GM19397 (cell line): ENCODE data around the gene ZKSCAN1.
A peak's percentile ranks its signal among the peaks of the same experiment; 100 is the strongest.

Source experiments
- ATAC-seq: cut with Tn5 transposase; IDR thresholded peaks from one replicate; pipeline ENCODE4 v1.9.1; 2021; ENCODE audit warnings: mild to moderate bottlenecking, moderate library complexity; ENCODE audit not compliant: unreplicated experiment

Gene ZKSCAN1

GRCh38 chr7:100075418-100075817, 60.0 kb downstream of the ZKSCAN1 start:
- no peak for ATAC-seq

- ATAC-seq: no peak
These were observed 61.8 kb downstream of the ZKSCAN1 start for GRCh38 chr7:100077205-100077604.

DNA sequence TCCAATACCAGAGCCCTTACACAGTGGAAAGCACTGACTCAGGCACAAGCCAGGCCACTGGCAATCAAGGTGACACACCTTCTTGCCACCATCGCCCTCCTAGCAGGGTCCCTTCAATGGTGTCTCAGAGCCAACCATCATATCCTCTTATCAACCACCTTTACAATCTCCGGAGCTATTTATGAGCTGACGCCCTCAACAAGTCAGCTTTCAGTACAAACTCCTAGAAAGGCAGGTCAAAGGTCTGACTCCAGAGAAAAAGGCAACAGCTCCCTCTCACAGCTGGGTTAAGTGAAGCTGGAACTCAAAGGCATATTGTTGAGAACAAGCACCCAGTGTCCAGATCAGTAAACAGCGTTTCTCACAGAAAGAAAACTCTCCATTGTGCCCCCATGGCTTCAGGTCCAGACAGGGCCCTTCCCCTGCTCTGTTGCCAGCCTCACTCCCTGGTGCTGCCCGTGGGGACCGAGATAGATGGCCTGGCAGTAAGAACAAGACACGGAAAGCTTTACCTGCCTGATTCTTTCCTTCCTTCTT, 63.7 kb downstream of the ZKSCAN1 start:
- no peak for ATAC-seq

- ATAC-seq: peak; percentile 2
These were observed 65.6 kb downstream of the ZKSCAN1 start for GRCh38 chr7:100080907-100081534.

DNA sequence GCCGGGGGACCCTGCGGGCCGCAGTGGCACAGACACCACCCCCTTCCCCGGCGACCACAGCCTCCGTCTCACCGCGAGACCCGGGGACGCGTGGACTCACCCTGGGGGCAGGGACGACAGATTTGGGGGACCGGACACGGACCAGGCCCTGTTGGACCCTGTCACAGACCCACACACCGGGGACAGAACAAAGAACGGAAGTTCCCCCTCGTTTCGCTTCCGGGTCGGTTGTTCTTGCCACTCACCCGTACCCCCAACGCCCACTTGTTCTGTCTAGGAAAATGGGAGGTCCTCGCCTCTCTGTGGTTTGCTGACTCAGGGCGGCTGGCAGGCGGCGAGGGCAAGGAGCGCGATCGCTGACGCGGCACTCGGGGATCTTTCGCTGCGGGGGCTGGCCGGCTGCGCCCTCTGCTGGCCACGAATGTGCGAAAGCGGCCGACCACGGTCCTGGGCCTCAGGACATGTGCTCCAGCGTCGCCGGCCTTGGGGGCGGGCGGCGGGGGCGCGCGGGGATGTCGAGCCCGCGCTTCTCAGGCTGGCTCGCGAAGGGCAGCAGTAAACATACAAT, 66.2 kb downstream of the ZKSCAN1 start, which contains the start of gene ZNF3:
Gene ZNF3 (minus strand): TSS at position 189 of the 568 bp plus-strand sequence. CDS start 4,366 bp downstream, outside the sequence.
- peak; percentile 78 for ATAC-seq

DNA sequence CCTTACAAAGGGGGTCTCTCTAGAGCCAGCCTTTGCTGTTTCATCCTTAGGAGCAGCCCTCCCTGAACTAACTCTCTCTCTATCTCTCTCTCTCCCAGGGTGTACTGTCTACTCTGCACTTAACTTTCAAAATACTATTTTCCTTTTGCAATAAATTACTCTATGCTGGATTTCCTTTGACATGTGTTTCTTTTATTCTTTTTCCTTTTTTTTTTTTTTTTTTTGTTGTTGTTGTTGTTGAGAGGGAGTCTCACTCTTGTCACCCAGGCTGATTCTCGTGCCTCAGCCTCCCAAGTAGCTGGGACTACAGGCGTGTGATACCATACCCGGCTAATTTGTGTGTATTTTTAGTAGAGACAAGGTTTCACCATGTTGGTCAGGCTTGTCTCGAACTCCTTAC, 67.6 kb downstream of the ZKSCAN1 start:
- ATAC-seq: no peak

DNA sequence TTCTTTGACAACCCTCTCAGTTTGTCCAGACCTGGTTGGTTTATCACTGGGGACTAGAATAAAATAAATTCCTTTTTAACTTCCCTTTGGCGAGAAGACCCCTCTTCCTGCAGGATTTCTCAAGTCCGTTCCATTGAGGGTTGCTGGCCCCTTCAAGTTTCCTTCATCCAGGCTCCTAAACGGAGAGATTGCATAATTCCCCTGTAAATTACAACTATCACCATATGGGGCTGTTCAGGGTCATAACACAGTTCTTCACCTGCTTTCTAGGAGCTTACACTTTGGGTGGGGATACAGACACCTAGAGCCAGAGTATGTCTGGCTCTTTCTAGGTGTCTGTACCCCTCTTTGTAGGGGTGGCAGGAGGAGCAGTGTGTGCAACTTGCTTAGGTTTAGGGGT, 70.1 kb downstream of the ZKSCAN1 start:
- ATAC-seq: no peak

DNA sequence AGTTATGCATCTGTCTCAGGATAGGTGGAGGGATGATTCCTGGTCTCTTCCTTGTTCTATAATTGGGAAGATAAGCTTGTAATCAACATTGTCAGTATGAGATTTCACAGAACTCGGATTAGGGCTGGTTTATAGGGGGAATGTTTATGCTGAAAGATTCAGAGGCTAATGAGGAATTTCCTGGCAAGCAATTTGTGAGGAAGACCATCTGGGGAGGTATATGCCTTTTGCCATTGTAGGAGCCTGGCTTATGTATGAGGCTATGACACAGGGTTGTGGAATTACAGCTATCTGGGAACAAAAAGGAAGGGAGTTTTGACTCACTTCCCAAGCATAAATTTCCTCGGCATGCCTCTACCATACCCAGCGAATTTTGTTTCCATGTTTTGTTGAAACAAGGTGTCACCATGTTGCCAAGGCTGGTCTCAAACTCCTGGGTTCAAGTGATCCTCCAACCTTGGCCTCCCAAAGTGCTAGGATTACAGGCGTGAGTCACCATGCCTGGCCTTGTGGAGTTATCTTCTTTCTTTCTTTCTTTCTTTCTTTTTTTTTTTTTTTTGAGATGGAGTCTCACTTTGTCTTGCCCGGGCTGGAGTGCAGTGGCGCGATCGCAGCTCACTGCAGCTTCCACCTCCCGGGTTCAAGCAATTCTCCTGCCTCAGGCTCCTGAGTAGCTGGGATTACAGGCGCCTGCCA, 71.8 kb downstream of the ZKSCAN1 start:
- ATAC-seq: no peak

DNA sequence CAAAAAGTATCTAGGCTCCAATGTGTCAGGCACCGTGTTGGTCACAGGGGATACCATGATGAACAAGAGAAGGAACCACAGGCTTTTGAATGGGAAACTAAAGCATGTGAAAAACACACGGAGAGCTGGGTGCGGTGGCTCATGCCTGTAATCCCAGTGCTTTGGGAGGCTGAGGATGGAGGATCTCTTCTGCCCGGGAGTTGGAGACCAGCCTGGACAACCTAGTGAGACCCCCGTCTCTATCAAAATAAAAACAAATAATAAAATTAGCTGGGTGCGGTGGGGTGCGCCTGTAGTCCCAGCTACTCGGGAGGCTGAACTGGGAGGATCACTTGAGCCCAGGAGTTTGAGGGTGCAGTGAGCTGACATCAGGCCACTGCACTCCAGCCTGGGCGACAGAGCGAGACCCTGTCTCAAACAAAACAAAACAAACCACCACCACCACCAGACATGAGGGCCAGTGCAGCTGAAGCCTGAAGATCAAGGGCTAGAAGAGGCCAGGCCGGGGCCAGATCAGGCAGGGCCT, 72.8 kb downstream of the ZKSCAN1 start:
- ATAC-seq: no peak

DNA sequence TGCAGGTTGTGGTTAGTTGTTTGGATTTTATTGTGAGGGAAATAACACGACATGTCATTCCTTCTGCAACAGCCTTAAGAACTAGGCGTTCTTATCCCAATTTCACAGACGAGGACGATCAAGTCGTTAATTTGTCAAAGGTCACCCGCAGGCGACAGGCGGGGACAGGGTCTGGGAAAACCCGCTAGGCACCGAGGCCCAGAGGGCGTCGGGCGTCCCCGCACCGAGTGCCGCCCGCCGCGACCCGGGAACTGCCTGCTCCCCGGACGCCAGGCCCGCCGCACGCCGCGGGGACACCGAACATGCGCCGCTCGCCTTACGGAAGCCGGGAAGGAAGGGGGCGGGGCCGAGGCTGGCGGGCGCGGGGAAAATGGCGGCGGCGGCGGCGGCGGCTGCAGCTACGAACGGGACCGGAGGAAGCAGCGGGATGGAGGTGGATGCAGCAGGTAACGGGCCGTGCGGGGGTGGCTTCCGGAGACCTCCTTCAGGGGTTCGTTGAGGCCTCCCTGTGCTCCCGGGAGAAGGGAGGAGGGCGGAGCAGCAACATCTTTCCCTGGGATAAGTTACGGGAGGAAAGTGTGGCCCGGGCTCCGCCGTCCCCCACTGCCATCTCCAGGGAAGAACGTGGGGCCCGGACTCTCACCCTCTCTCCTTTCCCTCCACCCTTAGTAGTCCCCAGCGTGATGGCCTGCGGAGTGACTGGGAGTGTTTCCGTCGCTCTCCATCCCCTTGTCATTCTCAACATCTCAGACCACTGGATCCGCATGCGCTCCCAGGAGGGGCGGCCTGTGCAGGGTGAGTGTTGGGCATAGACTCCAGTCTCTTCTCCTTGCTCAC, 73.4 kb downstream of the ZKSCAN1 start, which contains the start of gene COPS6:
Gene COPS6 (plus strand): TSS at position 349 of the 837 bp plus-strand sequence. CDS start 22 bp downstream, at position 371.
- ATAC-seq: no peak

- ATAC-seq: no peak
These were observed 74.2 kb downstream of the ZKSCAN1 start for GRCh38 chr7:100089458-100090196.

DNA sequence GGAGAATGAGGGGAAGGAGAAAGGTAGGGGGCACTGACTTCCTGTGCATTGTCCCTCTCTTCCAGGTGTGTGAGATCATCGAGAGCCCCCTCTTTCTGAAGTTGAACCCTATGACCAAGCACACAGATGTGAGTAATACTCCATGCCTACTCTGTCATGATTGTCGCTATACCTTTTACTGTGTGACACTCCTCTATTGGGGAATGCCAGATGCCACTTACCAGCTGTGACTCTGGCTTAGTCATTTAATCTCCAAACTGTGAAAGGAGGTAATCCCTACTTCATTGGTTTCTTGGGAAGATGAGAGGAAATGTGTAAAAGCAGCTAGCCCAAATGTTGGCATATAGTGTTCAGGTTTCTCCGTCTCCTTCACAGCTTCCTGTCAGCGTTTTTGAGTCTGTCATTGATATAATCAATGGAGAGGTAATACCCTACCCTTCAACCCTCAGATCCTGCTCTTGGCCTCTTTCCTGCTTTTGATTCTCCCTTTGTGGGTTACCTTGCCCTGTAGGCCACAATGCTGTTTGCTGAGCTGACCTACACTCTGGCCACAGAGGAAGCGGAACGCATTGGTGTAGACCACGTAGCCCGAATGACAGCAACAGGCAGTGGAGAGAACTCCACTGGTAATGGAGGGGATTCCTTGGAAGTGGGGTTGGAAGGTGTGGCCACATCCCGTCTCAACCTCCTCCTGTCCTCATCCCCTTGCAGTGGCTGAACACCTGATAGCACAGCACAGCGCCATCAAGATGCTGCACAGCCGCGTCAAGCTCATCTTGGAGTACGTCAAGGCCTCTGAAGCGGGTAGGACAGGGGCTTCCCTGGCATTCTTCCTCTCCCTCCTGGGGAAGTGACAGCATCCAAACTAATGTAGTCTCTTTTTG, 75.4 kb downstream of the ZKSCAN1 start:
- ATAC-seq: no peak
